Measurements from ENCODE around the gene GEMIN4.

- no peak for TF ChIP-seq CTCF (IDR thresholded peaks at IDR 0.05)
- no peak for TF ChIP-seq POLR2A (IDR thresholded peaks at IDR 0.05)
Observed at GRCh38 chr17:789160-789840, 37.2 kb upstream of the GEMIN4 start.

Measured in uterus (tissue), 2 donors.